Ascending aorta (tissue), 2 donors: ENCODE results near the gene TEKTIP1. TPM values are rescaled to one million over a fixed set of nuclear protein-coding genes. Genes with fewer than 3 reads are reported as not detected.

Experiments
- DNase-seq, 2 donors: peaks; one replicate each; pipeline ENCODE4 v3.0.0-alpha.2; 2019; ENCODE audit warnings: low spot score in 2 of 2
- H3K27ac ChIP-seq, 2 donors: fragments of 200-600 bp; sonication (generic); one replicate each; pipeline ENCODE4 v1.5.1; 2016 to 2017; ENCODE audit warnings: mild to moderate bottlenecking in 1 of 2
- H3K27me3 ChIP-seq: fragments of 200-600 bp; sonication (generic); one replicate; pipeline ENCODE4 v1.5.1; 2017
- H3K36me3 ChIP-seq, 2 donors: fragments of 200-600 bp; sonication (generic); one replicate each; pipeline ENCODE4 v1.5.1; 2016
- H3K4me1 ChIP-seq, 2 donors: fragments of 200-600 bp; sonication (generic); one replicate each; pipeline ENCODE4 v1.5.1; 2016 to 2017; ENCODE audit warnings: mild to moderate bottlenecking in 1 of 2
- H3K4me3 ChIP-seq, 2 donors: fragments of 200-600 bp; sonication (generic); one replicate each; pipeline ENCODE4 v1.5.1; 2016 to 2017; ENCODE audit warnings: mild to moderate bottlenecking in 1 of 2
- H3K9me3 ChIP-seq, 2 donors: fragments of 200-600 bp; sonication (generic); one replicate each; pipeline ENCODE4 v1.5.1; 2016
- CTCF ChIP-seq, 3 experiments: fragments of 200-600 bp in 2 of 3; fragments of 450-650 bp in 1 of 3; sonication (generic) in 2 of 3; IDR thresholded peaks; one replicate each; pipeline ENCODE4 v1.5.1; 2016 to 2019; ENCODE audit warnings: antibody characterized with exemption in 3 of 3, mild to moderate bottlenecking in 1 of 3, moderate library complexity in 1 of 3
- intact Hi-C: fragments of 100-400 bp; cut with DNase I; formaldehyde crosslinking; loops from one replicate; pipeline ENCODE4 v1.15.1; 2023
- total RNA-seq: library from RNA; depleted of rRNA; stranded (reverse); fragments of >200 nt; gene quantifications from one replicate; pipeline ENCODE4 v1.1.0, GENCODE V29; 2016

The TEKTIP1 gene
- total RNA-seq, 1 donor from 2014 or later: not detected

- H3K36me3 ChIP-seq: peaks cover 0 to 12% of the 10 kb centered on the region in 2 donors
- no peak for TF ChIP-seq CTCF (IDR thresholded peaks at IDR 0.05)
- H3K4me3 ChIP-seq: no peak overlapping the region
- no peak overlapping the region for H3K27ac ChIP-seq
- no peaks in the 10 kb centered on the region for H3K27me3 ChIP-seq
- peaks cover 5% of the 10 kb centered on the region in 2 donors for H3K4me1 ChIP-seq
- intact Hi-C loops: no loop called here
- H3K9me3 ChIP-seq: no peaks in the 10 kb centered on the region
- no peak for DNase-seq
Observed at GRCh38 chr19:3510727-3511126, 28.2 kb upstream of the TEKTIP1 start.

GRCh38 chr19:3511506-3512251 lies 27.3 kb upstream of the TEKTIP1 start:
- H3K27me3 ChIP-seq: no peaks in the 10 kb centered on the region
- H3K4me3 ChIP-seq: no peak overlapping the region
- peaks cover 5% of the 10 kb centered on the region in 2 donors for H3K4me1 ChIP-seq
- no peak for TF ChIP-seq CTCF (IDR thresholded peaks at IDR 0.05)
- no peak overlapping the region for H3K27ac ChIP-seq
- intact Hi-C loops: no loop called here
- peaks cover 0 to 12% of the 10 kb centered on the region in 2 donors for H3K36me3 ChIP-seq
- DNase-seq: no peak
- H3K9me3 ChIP-seq: no peaks in the 10 kb centered on the region

GRCh38 chr19:3512562-3513228 lies 26.3 kb upstream of the TEKTIP1 start:
- no peak for DNase-seq
- no peaks in the 10 kb centered on the region for H3K27me3 ChIP-seq
- peaks cover 2 to 3% of the 10 kb centered on the region in 2 donors for H3K4me1 ChIP-seq
- intact Hi-C loops: no loop called here
- no peak overlapping the region for H3K27ac ChIP-seq
- H3K9me3 ChIP-seq: no peaks in the 10 kb centered on the region
- H3K4me3 ChIP-seq: no peak overlapping the region
- no peak for TF ChIP-seq CTCF (IDR thresholded peaks at IDR 0.05)
- H3K36me3 ChIP-seq: peaks cover 0 to 12% of the 10 kb centered on the region in 2 donors

GRCh38 chr19:3513229-3514140 lies 25.5 kb upstream of the TEKTIP1 start:
- no peaks in the 10 kb centered on the region for H3K27me3 ChIP-seq
- DNase-seq: no peak
- intact Hi-C loops: no loop called here
- peaks cover 0 to 12% of the 10 kb centered on the region in 2 donors for H3K36me3 ChIP-seq
- no peak for TF ChIP-seq CTCF (IDR thresholded peaks at IDR 0.05)
- no peaks in the 10 kb centered on the region for H3K4me1 ChIP-seq
- H3K9me3 ChIP-seq: no peaks in the 10 kb centered on the region
- no peak overlapping the region for H3K4me3 ChIP-seq
- no peak overlapping the region for H3K27ac ChIP-seq

- Histone ChIP-seq H3K4me3 (no peak overlapping the region), H3K9me3 (no peaks in the 10 kb centered on the region), H3K36me3 (peaks cover 6 to 7% of the 10 kb centered on the region in 2 donors), H3K27ac (no peak overlapping the region), H3K27me3 (no peaks in the 10 kb centered on the region), H3K4me1 (no peaks in the 10 kb centered on the region)
- DNase-seq: no peak
- intact Hi-C loops: no loop called here
- TF ChIP-seq CTCF (IDR thresholded peaks at IDR 0.05): no peak
Observed at GRCh38 chr19:3514930-3515329, 24.0 kb upstream of the TEKTIP1 start.
